GM21390 (cell line): ENCODE results near the gene VPS13D.
"Not testable (repeated sequence)": the region's sequence is repeated elsewhere in the genome, so short reads cannot be mapped to it uniquely, and the experiment has no call there.

Experiments used
- ATAC-seq: cut with Tn5 transposase; IDR thresholded peaks from one replicate; pipeline ENCODE4 v1.9.1; 2021; ENCODE audit not compliant: unreplicated experiment

Gene VPS13D

DNA sequence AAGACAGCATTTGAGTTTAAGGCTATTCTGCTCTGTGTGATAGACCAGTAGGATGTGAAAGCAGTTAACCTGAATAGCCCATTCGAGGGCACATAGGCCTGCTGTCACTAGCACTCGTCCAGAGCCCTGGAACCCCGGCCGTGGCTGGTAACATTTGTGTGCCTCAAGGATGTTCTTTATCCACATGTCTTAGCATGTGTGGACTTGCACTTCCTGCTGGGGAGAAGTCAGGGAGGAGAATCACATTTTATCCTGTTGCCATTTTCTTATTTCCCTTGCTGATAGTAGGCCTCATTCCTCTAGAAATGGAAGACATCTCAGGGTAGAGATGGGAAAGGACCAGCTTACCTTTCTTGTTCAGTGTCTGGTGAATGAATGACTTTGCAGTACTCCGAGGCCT is 54.7 kb downstream of the VPS13D start:
- ATAC-seq: no peak

GRCh38 chr1:12285496-12286143 is 55.8 kb downstream of the VPS13D start:
- ATAC-seq: no peak

DNA sequence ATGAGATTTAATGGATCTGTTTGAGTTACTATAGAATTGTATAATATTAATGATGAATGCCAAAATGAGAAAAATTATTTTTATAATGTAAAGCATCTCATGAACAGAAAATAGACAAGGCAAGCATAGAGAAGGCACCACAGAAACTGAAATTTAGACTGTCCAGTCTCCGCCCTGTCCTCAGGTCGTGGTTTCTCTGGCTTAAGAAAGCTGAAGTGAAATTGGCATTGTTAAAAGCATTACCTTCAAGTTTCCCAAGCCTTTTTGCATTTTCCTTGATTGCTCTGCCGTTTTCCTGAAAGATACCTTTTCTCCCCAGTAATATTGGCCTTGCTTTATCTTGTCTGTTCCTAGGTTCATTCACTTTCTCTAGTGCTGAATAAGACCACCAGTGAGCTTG is 58.0 kb downstream of the VPS13D start:
- no peak for ATAC-seq

- ATAC-seq: no peak
Measured at GRCh38 chr1:12290828-12291227, 61.0 kb downstream of the VPS13D start.

DNA sequence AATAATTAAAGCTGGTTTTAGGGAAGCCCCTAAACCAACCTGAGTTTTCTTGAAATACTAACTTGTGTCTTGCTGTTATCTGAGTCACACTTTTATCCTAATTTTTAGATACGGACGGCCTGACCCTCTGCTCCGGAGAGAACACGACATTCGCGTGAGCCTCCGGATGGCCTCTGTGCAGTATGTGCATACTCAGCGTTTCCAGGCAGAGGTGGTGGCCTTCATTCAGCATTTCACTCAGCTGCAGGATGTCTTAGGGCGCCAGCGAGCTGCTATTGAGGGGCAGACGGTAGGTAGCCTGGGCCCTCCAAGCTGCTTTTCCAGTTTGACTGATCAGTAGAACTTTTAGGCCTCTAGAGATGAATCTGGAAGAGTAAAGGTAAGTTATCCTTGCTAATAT is 63.6 kb downstream of the VPS13D start:
- no peak for ATAC-seq

DNA sequence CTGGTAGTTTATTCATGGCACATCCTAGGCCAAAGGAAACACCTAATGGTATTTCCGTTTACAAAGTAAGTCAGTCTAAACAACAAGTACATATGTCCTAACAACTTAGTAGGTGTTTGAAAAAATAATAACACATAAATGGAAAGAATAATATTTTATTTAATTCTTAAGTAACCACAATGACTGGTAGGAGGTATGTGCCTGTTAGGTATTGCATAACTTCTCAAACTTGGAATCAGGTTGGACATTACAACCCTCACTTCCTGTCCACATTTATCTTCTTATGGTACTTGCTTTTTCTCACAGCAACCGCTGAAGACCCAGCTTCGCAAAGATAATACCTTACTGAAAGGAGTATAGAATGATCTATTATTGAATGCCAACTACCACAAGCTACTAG is 64.2 kb downstream of the VPS13D start:
- no peak for ATAC-seq

DNA sequence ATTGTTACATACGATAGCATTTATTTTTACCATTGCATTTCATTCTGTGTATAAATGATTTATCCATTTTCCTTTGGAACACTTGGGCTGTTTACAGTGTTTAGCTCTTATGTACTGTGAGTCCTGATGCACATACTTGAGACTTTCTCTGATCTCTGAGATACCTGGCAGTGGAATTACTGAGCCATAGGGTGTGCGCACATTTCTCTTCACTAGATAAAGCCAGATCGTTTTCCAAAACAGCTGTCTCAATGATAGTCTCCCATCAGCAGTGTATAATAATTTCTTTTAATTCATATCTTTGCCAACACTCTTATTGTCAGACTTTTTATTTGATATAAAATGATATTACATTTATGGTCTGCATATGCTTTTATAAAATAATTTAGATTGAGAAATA is 66.2 kb downstream of the VPS13D start:
- no peak for ATAC-seq

GRCh38 chr1:12296623-12297022 is 66.8 kb downstream of the VPS13D start:
- peak; percentile 90 for ATAC-seq

GRCh38 chr1:12300706-12301105 is 70.9 kb downstream of the VPS13D start:
- ATAC-seq: no peak

GRCh38 chr1:12301518-12302237 is 71.8 kb downstream of the VPS13D start:
- ATAC-seq: no peak

- no peak for ATAC-seq
Measured at GRCh38 chr1:12302798-12303447, 73.1 kb downstream of the VPS13D start.

DNA sequence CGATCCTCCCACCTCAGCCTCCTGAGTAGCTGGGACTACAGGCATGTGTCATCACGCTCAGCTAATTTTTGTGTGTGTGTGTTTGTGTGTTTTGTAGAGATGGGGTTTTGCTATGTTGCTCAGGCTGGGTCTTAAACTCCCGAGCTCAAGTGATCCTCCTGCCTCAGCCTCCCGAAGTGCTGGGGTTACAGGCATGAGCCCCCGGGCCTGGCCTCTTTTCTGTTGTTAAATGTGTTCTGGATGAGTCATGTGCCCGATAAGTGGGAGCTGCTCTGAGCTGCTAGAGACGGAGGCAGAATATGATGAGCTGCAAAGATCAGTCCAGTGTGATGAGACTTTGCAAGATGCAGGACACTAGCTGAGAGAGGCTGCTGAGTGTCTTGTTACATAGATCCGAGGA is 75.5 kb downstream of the VPS13D start:
- no peak for ATAC-seq

DNA sequence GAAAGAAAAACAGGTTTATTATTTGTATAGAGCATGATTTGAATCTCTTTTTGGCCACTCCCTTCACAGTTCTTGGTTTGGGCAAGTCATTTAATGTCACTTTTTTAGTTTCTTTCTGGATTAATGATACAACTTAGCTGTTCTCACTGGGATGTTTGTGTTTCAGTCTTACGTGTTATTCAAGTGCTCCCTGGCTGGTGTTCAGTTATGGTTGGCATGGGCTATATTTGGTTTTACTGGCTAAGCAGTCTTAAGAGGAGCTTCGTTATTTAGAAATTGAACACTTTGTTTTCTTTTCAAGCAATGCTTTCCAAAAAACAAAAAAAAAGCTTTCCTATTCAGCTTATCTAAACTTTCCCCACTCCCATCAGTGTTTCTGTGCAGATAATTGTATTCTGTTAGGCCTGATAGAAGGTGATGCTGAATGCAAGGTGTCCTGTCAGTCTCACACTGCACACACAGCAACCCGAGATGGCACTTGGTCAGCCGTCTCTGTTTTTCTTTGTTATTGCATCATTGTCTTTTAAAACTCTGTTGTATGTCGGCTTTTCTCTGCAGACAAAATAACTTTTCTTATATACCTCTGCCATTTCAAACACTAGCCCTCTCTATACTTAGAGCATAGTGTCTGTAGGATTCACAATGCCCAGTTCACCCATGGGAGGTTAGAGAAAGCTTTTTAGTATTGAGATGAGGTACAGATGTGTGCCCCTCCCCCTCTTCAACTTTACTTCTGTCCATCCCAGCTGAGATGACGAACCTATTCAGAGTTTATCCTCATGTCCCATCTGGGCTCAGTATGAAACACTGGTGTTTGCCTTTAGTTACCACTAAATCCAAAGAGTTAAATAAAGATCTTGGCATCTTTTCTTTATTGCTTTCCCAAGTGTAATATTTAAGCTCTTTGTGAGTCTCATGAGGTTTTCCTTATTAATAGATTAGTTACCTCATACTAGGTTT is 80.2 kb downstream of the VPS13D start:
- ATAC-seq: no peak

DNA sequence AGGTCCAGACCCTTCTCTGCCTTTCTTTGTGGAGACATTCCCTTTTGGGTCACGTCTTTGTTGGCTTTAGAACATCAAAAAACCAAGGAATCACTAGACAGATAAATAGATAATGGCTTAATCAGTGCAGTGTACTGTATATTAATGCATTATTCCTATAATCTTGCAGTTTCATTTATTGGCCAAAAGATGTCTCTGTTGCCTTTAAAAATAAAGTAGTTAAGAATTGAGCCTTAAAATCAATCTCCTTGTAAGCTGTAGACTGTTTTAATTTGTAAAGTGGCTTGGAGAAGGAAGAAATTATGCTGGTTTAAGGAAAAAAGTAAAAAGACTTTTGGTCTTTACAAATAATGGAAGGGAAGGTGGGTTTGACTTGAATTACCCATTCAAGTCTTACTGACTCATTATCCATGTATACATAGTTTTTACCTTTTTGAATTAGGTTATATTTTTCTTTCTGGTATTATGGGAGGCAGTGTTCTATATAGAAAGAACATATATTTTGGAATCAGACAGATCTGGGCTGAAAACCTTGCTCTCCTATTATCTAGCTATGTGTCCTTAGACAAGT is 84.6 kb downstream of the VPS13D start:
- ATAC-seq: no peak

GRCh38 chr1:12315146-12315545 is 85.3 kb downstream of the VPS13D start:
- ATAC-seq: no peak

DNA sequence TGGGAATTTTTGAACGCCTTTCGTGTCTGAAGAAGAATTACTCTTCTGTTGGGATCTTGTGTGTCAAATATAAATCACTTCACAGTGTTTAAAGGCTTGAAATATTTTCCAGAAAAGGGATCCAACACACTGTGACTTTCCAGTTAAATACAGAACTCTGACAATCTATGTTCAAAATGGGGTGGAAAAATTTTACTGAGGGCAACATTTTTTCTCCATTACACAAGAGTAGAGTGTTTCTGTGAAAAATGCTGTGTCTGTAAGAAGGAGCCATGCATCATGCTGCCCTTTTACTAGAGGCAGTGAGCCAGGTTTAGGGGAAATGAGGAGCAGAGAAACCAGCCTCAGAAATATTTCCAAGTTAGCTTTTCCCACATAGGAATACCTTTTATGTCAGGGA is 86.5 kb downstream of the VPS13D start:
- ATAC-seq: no peak

GRCh38 chr1:12320486-12320885 is 90.7 kb downstream of the VPS13D start:
- ATAC-seq: no peak

DNA sequence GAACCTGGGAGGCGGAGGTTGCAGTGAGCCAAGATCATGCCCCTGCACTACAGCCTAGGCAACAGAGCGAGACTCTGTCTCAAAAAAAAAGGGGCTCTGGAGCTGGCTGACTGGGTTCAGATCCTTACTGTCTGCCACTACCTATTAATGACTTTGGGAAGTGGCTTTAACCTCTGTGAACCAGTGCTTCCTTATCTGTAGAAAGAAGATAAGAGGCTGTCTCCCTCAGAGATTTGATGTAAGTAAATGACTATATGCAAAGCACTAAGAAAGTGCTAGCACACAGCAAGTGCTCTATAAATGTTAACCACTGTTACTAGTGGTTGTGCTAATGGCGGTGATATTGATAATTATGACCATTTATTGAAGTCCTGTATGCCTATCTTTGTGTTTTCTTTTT is 94.6 kb downstream of the VPS13D start:
- ATAC-seq: no peak

- not testable (repeated sequence) for ATAC-seq
Measured at GRCh38 chr1:12324973-12325372, 95.1 kb downstream of the VPS13D start.

DNA sequence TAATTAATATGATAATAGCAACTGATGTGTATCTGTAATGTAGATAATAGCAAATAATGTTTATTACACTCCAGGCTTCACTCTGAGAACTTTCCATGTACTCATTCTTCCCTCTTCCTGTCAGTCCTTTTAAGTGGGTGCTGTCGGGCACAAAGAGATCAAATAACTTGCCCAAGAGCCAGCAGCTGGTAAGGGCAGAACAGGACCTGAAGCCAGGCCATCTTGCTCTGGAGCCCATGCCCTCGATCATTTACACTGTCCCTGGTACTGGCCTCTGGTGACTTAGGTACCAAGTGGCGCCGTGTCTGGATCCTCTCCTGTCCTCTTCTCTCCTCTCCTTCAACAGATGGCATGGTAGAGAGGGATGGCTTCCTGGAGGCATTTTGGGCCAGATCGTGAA is 97.2 kb downstream of the VPS13D start:
- no peak for ATAC-seq

DNA sequence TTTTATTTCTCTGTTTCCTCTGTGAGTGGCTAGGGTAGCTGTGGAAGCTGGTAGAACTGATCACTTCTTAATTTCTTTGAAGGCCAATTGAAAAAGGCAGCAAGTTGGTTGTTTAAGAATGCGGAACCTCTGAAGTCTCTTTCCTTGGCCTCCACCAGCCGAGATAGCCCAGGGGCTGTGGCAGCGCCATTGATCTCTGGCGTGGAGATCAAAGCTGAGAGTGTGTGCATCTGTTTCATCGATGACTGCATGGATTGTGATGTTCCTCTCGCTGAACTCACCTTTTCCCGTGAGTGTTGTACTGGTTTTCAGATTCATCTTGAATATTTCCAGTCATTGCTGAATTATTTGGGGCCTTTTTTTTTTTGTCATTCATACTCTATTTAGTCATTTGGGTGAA is 97.7 kb downstream of the VPS13D start:
- ATAC-seq: no peak
